Activated CD8-positive, alpha-beta memory T cell treated with anti-CD3 and anti-CD28 coated beads for 48 hours (primary cell): ENCODE results near the gene CDKN2C.
"Not testable (repeated sequence)": the region's sequence is repeated elsewhere in the genome, so short reads cannot be mapped to it uniquely, and the experiment has no call there.

ENCODE experiments used
- DNase-seq, 3 experiments: peaks; one replicate each; pipeline ENCODE4 v3.0.0-alpha.2; 2020; ENCODE audit warnings: low read depth in 2 of 3, low spot score in 2 of 3

The CDKN2C gene

DNA sequence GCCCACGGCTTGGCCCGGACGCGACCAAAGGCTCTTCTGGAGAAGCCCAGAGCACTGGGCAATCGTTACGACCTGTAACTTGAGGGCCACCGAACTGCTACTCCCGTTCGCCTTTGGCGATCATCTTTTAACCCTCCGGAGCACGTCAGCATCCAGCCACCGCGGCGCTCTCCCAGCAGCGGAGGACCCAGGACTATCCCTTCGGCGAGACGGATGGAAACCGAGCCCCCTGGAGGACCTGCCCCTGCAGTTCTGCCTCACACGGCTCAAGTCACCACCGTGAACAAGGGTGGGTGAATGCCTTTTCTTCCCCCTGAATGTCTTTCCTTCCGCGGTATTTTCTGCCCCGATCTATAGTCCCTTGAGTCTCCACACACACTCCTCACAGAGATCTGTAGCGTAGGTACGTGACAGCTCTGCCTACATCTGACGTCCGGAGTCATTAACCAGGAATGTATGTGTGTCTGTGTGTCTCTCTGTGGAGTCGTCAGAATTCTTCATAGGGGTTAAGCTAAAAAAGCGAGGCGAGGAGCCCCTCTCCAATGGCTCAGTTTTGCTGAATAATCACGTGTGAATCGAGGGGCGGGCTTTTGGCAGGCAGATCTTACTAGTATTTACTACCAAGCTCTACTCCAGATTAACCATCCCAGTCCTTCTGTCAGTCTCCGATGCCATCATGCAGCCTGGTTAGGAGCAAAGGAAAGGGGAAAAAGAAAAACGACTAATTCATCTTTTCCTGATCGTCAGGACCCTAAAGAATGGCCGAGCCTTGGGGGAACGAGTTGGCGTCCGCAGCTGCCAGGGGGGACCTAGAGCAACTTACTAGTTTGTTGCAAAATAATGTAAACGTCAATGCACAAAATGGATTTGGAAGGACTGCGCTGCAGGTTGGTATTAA is at the start of gene CDKN2C:
Gene CDKN2C (plus strand): TSS at position 635 of the 898 bp plus-strand sequence. CDS start 124 bp downstream, at position 759.
- DNase-seq, result peak in 1 of 3 experiments; percentile 29

- DNase-seq, result no peak
Measured at GRCh38 chr1:50920409-50920808, 49.6 kb upstream of the CDKN2C start.

DNA sequence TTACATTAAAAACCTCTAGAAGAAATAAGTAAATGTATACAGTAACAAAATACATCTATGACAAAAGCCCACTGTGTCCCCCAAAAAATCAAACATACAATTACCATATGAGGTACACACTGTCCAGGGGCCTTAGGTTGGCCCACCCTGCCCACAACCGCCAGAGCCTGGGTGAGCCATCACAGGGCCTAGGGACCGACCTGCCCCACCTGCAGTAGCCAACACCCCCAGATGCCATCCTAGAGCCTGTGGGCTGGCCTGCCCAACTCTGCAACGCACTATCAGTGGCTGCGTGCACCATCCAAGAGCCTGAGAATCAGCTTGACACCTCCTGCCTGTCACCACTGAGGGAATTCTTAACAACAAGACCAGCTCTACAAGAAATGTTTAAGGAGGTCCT is 49.0 kb upstream of the CDKN2C start:
- no peak for DNase-seq

GRCh38 chr1:50923564-50923963 is 46.5 kb upstream of the CDKN2C start:
- DNase-seq, result no peak

DNA sequence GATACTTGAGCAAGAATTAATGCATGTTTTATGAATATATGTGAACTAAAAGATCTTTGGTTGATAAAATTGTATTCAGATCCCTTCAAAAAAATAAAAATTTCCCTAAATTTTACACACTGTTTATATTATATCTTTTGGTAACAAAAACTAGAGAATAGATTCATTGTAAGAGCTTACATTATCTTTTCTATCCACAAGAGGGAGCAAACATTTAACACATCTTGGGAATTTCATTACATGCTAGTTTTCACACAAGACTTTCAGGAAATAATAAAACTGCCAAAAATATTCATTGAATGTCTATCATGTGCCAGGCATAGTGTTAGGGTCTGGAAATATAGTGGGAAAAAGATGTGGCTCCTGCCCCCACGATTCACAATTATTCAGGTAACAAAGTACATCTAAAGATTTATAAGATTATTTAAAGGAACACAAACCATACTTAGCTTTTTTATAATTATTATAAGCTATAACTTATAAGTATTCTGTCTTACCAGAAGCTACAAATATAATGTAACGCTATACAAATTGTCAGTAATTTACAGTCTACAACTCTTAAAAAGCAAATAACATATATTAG is 40.6 kb upstream of the CDKN2C start:
- no peak for DNase-seq

DNA sequence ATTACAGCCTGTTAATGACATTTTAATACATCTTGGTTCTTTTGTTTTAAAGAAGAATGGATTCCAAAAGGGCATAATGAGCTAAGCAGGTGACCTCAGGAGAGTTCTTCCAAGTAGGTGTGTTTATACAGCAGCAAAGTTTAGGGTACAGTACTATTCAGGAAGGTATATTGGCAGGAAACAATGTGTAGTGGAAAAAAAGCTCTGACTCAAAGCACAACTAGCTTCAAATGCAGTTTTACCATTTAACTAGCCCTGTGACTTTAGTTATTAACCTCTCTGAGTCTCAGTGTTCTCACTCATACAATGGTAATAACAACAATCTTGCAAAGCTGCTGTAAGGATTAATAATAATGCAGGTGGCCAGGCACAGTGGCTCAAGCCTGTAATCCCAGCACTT is 39.9 kb upstream of the CDKN2C start:
- DNase-seq, result no peak

- DNase-seq, result no peak
Measured at GRCh38 chr1:50930965-50931737, 38.9 kb upstream of the CDKN2C start.

GRCh38 chr1:50932043-50932442 is 38.0 kb upstream of the CDKN2C start:
- DNase-seq, result not testable (repeated sequence)

DNA sequence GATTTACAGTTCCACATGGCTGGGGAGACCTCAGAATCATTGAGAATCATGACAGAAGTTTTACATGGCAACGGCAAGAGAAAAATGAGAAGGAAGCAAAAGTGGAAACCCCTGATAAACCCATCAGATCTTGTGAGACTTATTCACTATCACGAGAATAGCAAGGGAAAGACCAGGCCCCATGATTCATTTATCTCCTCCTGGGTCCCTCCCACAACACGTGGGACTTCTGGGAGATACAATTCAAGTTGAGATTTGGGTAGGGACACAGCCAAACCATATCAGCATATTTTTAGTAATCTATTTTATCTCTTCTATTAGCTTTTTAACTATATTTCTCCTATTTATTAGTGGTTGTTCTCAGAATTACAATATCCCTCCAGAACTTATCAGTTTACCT is 36.3 kb upstream of the CDKN2C start:
- DNase-seq, result not testable (repeated sequence)

GRCh38 chr1:50934838-50935237 is 35.2 kb upstream of the CDKN2C start:
- DNase-seq, result no peak

DNA sequence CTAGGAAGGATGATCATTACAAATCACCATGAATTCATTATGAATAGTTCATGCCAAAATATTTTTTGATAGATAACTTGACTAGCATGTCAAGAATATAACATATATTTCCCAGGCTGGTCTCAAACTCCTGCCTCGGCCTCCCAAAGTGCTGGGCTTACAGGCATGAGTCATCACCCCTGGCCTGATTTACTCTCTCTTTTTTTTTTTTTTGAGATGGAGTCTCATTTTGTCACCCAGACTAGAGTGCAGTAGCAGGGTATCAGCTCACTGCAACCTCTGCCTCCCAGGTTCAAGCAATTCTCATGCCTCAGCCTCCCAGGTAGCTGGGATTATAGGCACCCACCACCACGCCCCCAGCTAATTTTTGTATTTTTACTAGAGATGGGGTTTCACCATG is 34.8 kb upstream of the CDKN2C start:
- DNase-seq, result not testable (repeated sequence)

GRCh38 chr1:50936321-50936720 is 33.7 kb upstream of the CDKN2C start:
- DNase-seq, result no peak

DNA sequence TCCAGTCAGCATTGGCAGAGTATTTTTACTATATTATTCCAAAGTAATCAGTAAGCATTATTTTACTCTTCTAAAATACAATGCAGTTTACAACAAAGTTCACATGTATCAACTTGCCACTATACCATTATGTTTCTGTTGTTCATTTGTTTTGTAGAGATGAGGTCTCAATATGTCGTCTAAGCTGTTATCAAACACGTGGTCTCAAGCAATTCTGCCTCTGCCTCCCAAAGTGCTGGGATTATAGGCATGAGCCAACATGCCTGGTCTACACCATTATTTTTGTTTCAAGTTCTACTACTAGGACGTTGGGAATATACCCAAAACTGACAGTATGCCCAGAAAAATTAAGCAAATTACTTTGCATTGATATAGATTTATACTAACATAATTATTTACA is 29.8 kb upstream of the CDKN2C start:
- DNase-seq, result no peak

- no peak for DNase-seq
Measured at GRCh38 chr1:50942334-50942733, 27.7 kb upstream of the CDKN2C start.

DNA sequence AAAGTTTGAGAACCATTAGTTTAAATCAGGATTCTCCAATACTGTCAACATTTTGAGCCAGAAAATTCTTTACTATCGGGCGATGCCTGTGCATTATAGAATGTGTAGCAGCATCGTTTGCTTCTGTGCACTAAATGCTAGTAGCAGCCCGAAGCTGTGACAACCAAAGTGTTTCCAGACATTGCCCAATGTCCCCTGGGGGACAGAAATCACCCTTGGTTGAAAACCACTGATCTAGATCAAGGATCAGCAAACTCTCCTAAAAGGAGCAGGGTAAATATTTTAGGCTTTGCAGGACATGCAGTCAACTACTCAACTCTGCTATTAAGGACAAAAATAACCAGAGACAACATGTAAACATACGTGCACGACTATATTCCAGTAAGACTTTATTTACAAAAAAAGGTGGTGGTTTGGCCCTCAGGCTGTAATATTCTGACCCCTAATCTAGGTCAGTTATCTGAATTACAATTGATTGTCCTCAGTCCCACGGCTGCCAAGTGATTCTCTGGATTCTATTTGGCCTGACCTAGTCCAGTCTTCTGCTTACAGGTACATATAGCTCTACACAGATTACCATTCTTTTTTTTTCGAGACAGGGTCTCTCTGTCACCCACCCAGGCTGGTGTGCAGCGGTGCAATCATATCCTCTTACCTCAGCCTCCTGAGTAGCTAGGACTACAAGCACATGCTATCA is 20.6 kb upstream of the CDKN2C start:
- no peak for DNase-seq

DNA sequence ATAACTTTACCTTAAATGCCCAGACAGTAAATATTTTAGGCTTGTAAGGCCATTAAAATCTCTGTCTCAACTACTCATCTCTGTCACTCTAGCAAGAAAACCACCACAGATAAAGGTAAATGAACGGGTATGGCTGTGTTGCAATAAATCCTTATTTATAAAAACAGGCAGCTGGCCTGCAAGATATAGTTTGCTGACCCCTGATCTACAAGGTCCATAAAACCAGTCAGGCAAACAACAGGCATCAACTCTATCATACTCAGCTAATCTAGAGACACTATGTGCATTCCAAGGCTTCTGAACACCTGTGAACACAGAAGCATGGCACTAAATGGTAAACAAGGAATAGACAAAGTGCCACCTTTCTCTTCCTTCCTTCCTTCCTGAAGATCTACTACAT is 19.6 kb upstream of the CDKN2C start:
- DNase-seq, result no peak

GRCh38 chr1:50952566-50952965 is 17.5 kb upstream of the CDKN2C start:
- not testable (repeated sequence) for DNase-seq

DNA sequence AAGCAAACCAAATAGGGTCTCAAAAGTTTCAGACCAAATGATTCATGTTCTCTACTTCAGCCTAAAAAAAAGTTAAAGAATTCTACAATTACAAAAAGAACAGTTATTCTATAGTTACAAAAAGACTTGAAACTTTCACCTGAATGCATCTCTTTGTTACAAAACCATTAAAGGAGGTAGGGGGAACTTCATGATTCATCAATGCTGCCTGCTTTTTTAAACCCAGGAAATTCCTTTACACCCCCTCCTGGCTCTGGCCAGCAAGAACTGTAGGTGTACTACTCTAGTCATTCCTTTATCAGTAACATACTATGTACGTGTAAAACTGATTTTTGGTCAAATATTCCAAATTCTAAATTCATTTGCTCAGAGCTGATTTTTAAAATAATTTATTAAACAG is 14.9 kb upstream of the CDKN2C start:
- no peak for DNase-seq

GRCh38 chr1:50959303-50959912 is 10.6 kb upstream of the CDKN2C start:
- DNase-seq, result no peak

GRCh38 chr1:50959913-50960844 is 9.9 kb upstream of the CDKN2C start, which contains the start of gene FAF1:
TSS of gene FAF1 (minus strand) at chr1:50960267. CDS start at chr1:50959811, 456 bp downstream.
- peak; percentile 87 to 96 (median 94) for DNase-seq
